Measurements from ENCODE around the gene MIDN.

MIDN gene

DNA sequence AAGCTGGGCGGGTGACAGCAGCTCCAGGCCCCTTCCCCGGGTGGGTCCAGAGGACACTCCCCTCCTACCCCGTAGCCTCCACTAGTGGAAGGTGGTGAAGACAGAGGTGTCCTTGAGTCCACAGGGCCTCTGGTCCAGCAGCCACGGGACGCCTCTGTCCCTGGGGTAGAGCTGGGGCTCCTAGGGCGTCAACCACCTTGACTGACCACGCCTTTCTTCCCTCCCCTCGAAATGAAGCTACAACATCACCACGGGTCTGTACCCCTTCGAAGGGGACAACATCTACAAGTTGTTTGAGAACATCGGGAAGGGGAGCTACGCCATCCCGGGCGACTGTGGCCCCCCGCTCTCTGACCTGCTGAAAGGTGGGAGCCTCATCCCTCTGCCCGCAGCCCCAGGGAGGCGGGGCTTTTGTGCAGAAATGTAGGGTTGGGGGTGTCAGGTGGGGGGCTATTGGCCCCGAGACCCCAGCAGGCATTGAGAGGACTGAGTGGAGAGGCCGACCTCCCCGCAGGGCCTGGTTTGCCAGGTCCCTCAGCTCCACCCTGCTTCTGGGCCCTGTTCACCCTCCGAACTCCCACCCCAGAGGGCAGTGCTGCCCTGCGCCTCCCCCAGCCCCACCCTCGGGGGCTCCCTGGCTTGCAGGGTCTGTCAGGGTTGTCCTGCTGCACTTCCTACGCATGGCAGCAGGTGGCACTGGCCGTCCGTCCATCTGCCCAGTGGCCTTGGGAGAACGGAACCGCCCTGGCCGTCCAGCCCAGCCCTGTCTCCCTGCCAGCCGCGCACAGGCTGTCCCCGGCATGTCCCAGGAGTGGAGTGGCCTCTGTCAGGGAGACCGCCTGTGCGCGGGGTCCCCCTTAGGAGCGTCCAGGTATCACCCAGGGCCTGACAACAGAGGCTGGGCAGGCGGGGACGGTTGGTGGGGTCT, 27.1 kb upstream of the MIDN start:
- no peak for DNase-seq

GRCh38 chr19:1221904-1222255, 26.5 kb upstream of the MIDN start:
- DNase-seq: no peak

DNA sequence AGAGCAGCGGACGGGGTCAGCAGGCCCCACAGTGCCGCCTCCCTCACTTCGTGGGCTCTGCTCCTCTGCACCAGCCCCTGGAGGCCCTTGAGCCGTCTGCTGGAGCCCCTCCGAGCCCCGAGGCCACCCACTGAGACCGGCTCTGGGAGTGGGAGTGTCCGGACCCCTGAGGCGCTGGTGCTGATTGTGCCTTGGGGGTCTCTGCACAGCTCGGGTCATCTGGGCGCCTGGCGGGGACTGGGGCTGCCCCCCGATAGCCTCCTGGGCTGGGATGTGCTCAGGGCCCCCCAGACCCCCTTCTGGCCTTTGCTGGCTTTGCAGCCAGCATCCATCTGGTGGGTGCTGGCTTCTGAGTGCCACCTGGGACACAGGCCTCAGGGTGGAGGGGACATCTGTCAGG, 26.0 kb upstream of the MIDN start:
- DNase-seq: no peak

GRCh38 chr19:1223018-1223855, 25.1 kb upstream of the MIDN start:
- no peak for DNase-seq

GRCh38 chr19:1224047-1224825, 24.1 kb upstream of the MIDN start:
- DNase-seq: no peak

DNA sequence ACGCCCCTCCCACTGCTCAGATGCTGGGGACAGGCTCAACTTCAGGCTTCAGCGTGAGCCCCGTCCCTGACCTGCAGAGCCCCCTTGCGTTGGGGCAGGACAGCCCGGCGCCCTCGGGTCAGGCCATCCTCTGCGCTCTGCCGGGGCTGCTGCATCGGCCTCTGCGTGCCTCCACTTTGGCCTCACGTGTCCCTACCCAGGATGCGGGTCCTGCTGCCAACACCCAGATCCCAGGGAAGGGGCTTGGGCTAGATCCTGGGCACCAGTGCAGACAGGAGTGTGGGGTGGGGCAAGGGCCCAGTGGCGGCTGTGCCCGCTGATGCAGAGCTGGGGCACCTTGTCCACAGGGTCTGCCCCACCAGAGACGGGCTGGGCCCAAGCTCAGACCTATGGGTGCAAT, 23.5 kb upstream of the MIDN start:
- DNase-seq: no peak

DNA sequence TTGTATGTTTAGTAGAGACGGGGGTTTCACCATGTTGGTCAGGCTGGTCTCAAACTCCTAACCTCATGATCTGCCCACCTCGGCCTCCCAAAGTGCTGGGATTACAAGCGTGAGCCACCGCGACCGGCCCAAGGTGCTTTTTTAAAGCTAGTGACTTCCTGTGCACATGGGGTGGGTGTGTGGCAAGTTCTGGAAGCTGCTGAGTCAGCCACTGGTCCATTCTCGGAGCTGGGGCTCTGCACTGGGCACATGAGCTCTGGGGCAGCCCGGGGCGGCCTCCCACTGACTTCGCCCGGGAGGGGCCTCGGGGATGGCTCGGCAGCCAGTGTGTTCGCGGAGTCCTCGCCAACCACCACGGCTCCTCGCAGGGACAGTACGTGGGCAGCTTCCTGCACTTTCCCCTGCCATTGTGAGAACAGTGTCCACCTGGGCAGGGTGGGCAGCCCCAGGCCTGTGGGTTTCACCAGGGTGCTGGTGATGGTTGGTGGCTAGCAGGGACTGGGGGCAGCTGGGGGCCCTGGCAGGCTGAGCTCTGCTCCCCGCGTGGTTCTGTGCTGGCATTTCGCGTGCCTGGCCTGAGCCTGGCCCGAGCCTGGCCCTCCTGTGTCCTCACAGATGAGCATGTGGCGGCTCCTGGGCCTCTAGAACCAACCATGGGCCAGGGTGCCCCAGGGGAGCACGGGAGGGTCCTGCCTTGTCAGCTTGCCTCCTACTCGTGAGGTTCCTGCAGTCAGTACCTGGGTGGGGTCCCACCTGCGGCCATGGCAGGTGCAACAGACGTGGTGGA, 22.8 kb upstream of the MIDN start:
- DNase-seq: no peak

GRCh38 chr19:1226227-1226518, 22.2 kb upstream of the MIDN start:
- no peak for DNase-seq

DNA sequence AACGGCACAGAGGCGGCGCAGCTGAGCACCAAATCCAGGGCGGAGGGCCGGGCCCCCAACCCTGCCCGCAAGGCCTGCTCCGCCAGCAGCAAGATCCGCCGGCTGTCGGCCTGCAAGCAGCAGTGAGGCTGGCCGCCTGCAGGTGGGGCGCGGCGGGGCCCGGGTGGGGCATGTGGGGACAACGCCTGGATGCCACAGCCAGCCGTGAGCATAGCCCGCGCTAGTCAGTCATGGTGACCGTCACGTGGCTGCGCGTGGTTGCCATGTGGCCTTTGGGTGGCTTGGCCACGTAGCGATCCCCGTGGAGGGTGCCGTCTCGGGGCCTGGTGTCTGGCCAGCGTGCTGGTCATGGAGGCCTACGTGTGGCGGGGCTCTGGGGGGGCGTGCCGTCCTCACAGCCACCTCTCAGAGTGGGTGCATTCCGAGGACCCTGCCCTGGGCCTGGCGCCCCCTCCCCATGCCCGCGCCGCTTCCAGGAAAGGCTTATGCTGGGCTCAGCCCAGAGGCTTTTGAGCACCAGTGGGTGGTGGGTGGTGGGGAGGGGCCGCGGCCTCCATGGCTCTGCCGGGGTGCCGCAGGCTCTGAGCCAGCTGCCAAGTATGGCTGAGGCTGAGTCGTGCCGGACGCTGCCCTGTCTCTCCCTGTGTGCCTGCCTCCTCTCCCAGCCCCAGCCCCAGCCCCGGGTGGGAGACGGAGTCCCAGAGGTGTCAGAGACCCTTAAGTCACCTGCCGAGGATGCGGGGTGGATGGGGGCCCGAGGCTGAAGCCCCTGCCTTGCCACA, 21.7 kb upstream of the MIDN start:
- DNase-seq: no peak

GRCh38 chr19:1227304-1228054, 20.9 kb upstream of the MIDN start:
- no peak for DNase-seq

GRCh38 chr19:1228161-1228957, 20.0 kb upstream of the MIDN start:
- DNase-seq: no peak

GRCh38 chr19:1229056-1229923, 19.1 kb upstream of the MIDN start:
- DNase-seq: no peak

GRCh38 chr19:1229924-1230782, 18.2 kb upstream of the MIDN start:
- DNase-seq: no peak

- no peak for DNase-seq
Observed at GRCh38 chr19:1230783-1231489, 17.4 kb upstream of the MIDN start.

GRCh38 chr19:1231729-1232637, 16.4 kb upstream of the MIDN start:
- DNase-seq: no peak

DNA sequence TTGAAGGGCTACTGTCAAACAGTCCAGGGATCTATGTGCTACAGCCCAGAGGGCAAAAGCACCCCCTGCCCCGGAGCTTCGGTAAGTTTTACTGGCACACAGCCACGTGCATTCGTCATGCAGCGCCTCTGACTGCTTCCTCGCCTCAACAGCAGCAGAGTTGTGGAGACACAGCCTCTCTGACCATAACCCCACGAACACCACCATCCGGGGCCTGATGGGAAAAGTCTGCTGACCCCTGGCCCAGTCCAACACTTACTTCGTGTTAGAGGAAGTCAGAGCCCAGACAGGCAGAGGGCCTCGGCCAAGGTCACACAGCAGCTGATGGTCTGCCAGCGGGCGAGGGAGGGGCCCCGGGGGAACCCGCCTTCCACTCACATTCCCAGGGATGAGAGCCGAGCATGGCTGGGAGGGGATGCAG, 15.7 kb upstream of the MIDN start:
- no peak for DNase-seq

All from COR-L47 (cell line).